Lower leg skin (tissue), 3 donors: ENCODE results near the gene TRAF3.

Source experiments
- CTCF ChIP-seq, 3 donors: fragments of 450-650 bp; IDR thresholded peaks; one replicate each; pipeline ENCODE4 v1.5.1; 2016; ENCODE audit warnings: antibody characterized with exemption in 3 of 3, mild to moderate bottlenecking in 3 of 3, moderate library complexity in 2 of 3
- POLR2A ChIP-seq, 2 donors: fragments of 450-650 bp; IDR thresholded peaks; one replicate each; pipeline ENCODE4 v1.6.1; 2016 to 2017; ENCODE audit warnings: antibody characterized with exemption in 2 of 2, mild to moderate bottlenecking in 1 of 2, moderate library complexity in 1 of 2

- TF ChIP-seq CTCF (IDR thresholded peaks at IDR 0.05) (no peak), POLR2A (IDR thresholded peaks at IDR 0.05) (no peak)
Measured at GRCh38 chr14:102930753-102931579, 153.7 kb downstream of the TRAF3 start.
